K562 (cell line): ENCODE measurements around the gene GPR32. TPM values are rescaled to one million over a fixed set of nuclear protein-coding genes. Genes with fewer than 3 reads are reported as not detected.
A peak's percentile ranks its signal among the peaks of the same experiment; 100 is the strongest.

Experiments used
- CEBPG ChIP-seq, 3 experiments: fragments of 200-800 bp in 1 of 3; sonication (Bioruptor generic) in 1 of 3; sonication (generic) in 1 of 3; formaldehyde crosslinking in 1 of 3; IDR thresholded peaks in 2 of 3; conservative IDR thresholded peaks in 1 of 3; 2 replicates each; pipeline versions ENCODE4 v1.6.1 to v1.8.0; 2016 to 2022; ENCODE audit warnings: missing compliant biosample characterization in 2 of 3, missing genetic modification characterization in 2 of 3, mild to moderate bottlenecking in 1 of 3, missing genetic modification reagents in 1 of 3
- FOXP4 ChIP-seq: sonication (generic); formaldehyde crosslinking; IDR thresholded peaks from 2 replicates; pipeline ENCODE4 v1.8.0; 2022; ENCODE audit warnings: mild to moderate bottlenecking, missing genetic modification reagents, borderline replicate concordance
- GMEB1 ChIP-seq: fragments of 250-450 bp; sonication (Bioruptor Pico); IDR thresholded peaks from 2 replicates; pipeline ENCODE4 v1.4.0; 2020; ENCODE audit warnings: mild to moderate bottlenecking
- HDAC1 ChIP-seq, 2 experiments: fragments of 450-650 bp; IDR thresholded peaks; 2 replicates each; pipeline ENCODE4 v1.6.1; 2016 to 2017; ENCODE audit warnings: inconsistent platforms in 1 of 2, mild to moderate bottlenecking in 1 of 2, moderate library complexity in 1 of 2
- HMGXB4 ChIP-seq: sonication (generic); formaldehyde crosslinking; IDR thresholded peaks from 2 replicates; pipeline ENCODE4 v1.8.1; 2023; ENCODE audit warnings: mild to moderate bottlenecking, missing genetic modification reagents
- MAFF ChIP-seq: IDR thresholded peaks from 2 replicates; pipeline ENCODE4 v1.6.1; 2012; ENCODE audit warnings: low read length, improper control_type of control experiment
- MED1 ChIP-seq: sonication (generic); formaldehyde crosslinking; IDR thresholded peaks from 2 replicates; pipeline ENCODE4 v1.8.1; 2023; ENCODE audit warnings: missing genetic modification reagents, borderline replicate concordance
- PCBP1 ChIP-seq: fragments of 200-400 bp; formaldehyde crosslinking; IDR thresholded peaks from 2 replicates; pipeline ENCODE4 v1.6.1; 2018; ENCODE audit warnings: mild to moderate bottlenecking, low read depth, low read length; ENCODE audit not compliant: poor library complexity, severe bottlenecking
- PKNOX1 ChIP-seq: fragments of 450-650 bp; IDR thresholded peaks from 2 replicates; pipeline ENCODE4 v1.6.1; 2016
- SP1 ChIP-seq: sonication (generic); formaldehyde crosslinking; IDR thresholded peaks from 2 replicates; pipeline ENCODE4 v1.8.1; 2022; ENCODE audit warnings: mild to moderate bottlenecking, missing genetic modification reagents
- SP2 ChIP-seq: IDR thresholded peaks from 2 replicates; pipeline ENCODE4 v1.6.1; 2011; ENCODE audit warnings: mild to moderate bottlenecking, low read depth, low read length, moderate library complexity; ENCODE audit not compliant: poor library complexity, severe bottlenecking; ENCODE audit errors: extremely low read depth
- SREBF1 ChIP-seq: fragments of 150-350 bp; IDR thresholded peaks from 2 replicates; pipeline ENCODE4 v1.6.1; 2014; ENCODE audit warnings: antibody characterized with exemption, low read depth, low read length, borderline replicate concordance
- ZNF511 ChIP-seq: sonication (generic); formaldehyde crosslinking; IDR thresholded peaks from 2 replicates; pipeline ENCODE4 v1.8.0; 2022; ENCODE audit warnings: mild to moderate bottlenecking, missing genetic modification reagents
- polyA plus RNA-seq, 8 experiments: library from polyadenylated mRNA; depleted of rRNA in 4 of 8; stranded (reverse) in 5 of 8; unstranded in 3 of 8; fragments of >200 nt; fragmentation: Nextera tagmentation in 2 of 8; fragmentation: Illumina TruSeq in 1 of 8; extraction: Ambion mirVana in 2 of 8; extraction: Trizol in 1 of 8; gene quantifications; 2 replicates each; pipeline versions ENCODE4 v1.2.1 to v1.2.3, GENCODE V29; 2011 to 2014; ENCODE audit warnings: inconsistent platforms in 1 of 8, missing spikeins in 1 of 8
- total RNA-seq, 7 experiments: library from RNA; depleted of rRNA in 6 of 7; stranded (reverse); fragments of >200 nt in 6 of 7; fragmentation: Illumina TruSeq in 2 of 7; extraction: Trizol in 2 of 7; gene quantifications; 2 replicates each; pipeline versions ENCODE4 v1.2.1 to v1.2.3, GENCODE V29; 2011 to 2021; ENCODE audit warnings: low replicate concordance in 1 of 7

The GPR32 gene
- total and polyA plus RNA-seq, 9 of the 15 experiments (the other 6 are each of a cell fraction or from before 2014, with no cell fraction given) = not detected

- TF ChIP-seq SP2 (no peak), MAFF (no peak), PCBP1 (peak; percentile 76), CEBPG (CRISPR knock-in tag; IDR thresholded peaks at IDR 0.05) (no peak), CEBPG (tag; conservative IDR thresholded peaks at IDR 0.05 in 1 of 2, IDR thresholded peaks at IDR 0.05 in 1 of 2) (no peak), ZNF511 (CRISPR knock-in tag) (no peak), SP1 (CRISPR knock-in tag) (peak; percentile 96), FOXP4 (CRISPR knock-in tag) (no peak), MED1 (no peak), SREBF1 (no peak), PKNOX1 (no peak), HMGXB4 (CRISPR knock-in tag) (peak; percentile 87; the same call in 1 of the 2 replicates), HDAC1 (IDR thresholded peaks at IDR 0.05) (peak in 1 of 2 experiments; percentile 89; a peak in 2 of 4 replicates), GMEB1 (CRISPR knock-in tag) (peak; percentile 67; the same call in 1 of the 2 replicates)
Measured at GRCh38 chr19:50724522-50725217, 45.6 kb upstream of the GPR32 start (continued).
